ENCODE results near the gene FANCI.

FANCI gene

GRCh38 chr15:89328398-89329254 lies 84.8 kb downstream of the FANCI start:
- TF ChIP-seq, protein P1, sequence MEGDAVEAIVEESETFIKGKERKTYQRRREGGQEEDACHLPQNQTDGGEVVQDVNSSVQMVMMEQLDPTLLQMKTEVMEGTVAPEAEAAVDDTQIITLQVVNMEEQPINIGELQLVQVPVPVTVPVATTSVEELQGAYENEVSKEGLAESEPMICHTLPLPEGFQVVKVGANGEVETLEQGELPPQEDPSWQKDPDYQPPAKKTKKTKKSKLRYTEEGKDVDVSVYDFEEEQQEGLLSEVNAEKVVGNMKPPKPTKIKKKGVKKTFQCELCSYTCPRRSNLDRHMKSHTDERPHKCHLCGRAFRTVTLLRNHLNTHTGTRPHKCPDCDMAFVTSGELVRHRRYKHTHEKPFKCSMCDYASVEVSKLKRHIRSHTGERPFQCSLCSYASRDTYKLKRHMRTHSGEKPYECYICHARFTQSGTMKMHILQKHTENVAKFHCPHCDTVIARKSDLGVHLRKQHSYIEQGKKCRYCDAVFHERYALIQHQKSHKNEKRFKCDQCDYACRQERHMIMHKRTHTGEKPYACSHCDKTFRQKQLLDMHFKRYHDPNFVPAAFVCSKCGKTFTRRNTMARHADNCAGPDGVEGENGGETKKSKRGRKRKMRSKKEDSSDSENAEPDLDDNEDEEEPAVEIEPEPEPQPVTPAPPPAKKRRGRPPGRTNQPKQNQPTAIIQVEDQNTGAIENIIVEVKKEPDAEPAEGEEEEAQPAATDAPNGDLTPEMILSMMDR (IDR thresholded peaks at IDR 0.05; ENCODE audit: control insufficient read depth, extremely low read depth, insufficient read depth): no peak
- DNase-seq (ENCODE audit: low read depth): no peak
- no peak overlapping the region for H3K4me3 ChIP-seq (ENCODE audit: low read depth, low read length)

DNA sequence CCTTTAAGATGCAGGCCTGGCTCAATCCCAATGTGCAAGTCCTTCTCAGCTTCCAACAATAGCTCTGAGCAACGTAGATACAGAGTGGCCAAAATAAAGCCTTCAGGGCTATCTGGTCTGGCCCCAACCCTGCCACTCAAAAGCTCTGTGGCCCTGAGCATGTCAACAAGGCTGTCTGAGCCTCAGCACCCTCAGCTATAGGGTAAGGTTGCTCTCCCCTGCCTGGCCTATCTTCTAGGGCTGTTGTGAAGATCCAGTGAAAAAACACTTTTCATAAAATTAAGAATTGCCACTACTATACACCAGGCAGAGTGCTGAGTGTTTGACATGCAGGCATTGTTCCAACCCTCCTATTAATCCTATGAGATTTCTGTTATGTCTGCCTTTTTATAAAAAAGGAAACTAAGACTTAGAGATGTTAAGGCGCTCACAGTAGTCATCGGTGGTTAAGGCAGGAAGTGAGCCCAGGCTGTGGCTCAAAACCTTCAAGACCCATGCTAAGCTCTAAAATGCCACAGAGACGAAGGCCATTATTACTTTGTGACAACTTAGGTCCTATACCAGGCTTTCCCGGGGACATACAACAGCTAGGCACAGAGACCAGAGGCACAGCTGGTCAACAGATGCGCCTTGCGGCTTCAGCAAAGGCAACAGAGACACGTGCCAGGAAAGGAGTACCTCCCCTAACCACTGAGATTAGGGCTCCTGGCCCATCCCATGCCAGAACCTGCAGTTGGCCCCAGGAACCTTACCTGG lies 85.7 kb downstream of the FANCI start:
- no peak overlapping the region for H3K4me3 ChIP-seq (ENCODE audit: low read depth, low read length)

DNA sequence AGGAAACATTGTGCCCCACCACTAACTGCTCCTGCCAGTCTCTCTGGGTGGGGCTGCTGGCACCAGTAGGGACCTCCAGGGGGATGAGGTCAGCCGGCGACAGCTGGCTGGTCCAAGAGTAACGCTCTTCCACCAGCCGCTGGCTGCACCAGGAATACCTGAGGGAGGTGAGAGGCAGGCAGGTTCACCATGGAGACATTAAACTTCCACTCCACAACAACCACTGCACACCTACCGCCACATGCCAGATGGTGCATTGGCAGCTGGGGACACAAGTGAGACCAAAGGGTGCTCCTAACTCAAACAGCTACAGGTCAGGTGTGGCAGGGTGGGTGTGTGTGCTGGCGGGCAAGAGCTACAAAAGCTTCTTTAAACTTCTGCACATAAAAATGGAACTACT lies 86.3 kb downstream of the FANCI start:
- no peak overlapping the region for H3K4me3 ChIP-seq (ENCODE audit: low read depth, low read length)
- TF ChIP-seq, protein P1 (IDR thresholded peaks at IDR 0.05; ENCODE audit: control insufficient read depth, extremely low read depth, insufficient read depth): no peak
- DNase-seq (ENCODE audit: low read depth): no peak

More for the DNA sequence above, 85.7 kb downstream of the FANCI start:
- TF ChIP-seq, protein P1 (IDR thresholded peaks at IDR 0.05; ENCODE audit: control insufficient read depth, extremely low read depth, insufficient read depth): no peak
- DNase-seq (ENCODE audit: low read depth): no peak

DNA sequence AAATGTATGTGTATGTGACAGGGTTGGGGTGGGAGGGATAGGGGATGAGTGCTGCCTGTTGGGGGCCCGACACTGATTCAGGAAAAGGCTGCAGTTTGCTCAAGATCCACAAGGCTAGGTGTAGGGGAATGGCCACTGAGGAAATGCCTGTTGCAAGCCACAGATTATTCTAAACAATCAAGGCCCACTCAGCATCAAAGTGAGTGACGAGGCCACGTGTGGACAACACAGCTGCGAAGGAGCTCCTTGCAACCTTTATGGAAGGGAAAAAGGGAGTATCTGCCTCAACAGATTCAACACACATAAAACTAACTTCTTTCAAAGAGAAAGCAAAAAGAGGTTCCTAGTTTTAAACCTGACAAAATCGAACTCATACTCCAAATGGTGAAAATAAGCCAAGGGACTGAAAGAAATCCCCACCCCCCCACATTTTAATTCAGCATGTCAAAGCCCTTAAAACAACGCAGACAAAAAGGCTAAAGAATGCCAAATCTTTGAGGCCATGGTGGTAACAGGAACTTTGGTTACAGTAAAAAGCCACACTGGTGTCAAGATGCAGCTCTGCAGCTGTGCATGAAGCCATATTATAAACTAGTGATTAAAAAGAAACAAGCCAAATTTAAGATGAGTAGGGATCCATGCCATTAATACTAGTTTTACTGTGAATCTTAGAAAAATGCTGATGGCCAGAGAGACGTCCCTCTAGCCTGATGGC lies 87.3 kb downstream of the FANCI start:
- H3K4me3 ChIP-seq (ENCODE audit: low read depth, low read length): no peak overlapping the region
- TF ChIP-seq, protein P1 (IDR thresholded peaks at IDR 0.05; ENCODE audit: control insufficient read depth, extremely low read depth, insufficient read depth): no peak

DNA sequence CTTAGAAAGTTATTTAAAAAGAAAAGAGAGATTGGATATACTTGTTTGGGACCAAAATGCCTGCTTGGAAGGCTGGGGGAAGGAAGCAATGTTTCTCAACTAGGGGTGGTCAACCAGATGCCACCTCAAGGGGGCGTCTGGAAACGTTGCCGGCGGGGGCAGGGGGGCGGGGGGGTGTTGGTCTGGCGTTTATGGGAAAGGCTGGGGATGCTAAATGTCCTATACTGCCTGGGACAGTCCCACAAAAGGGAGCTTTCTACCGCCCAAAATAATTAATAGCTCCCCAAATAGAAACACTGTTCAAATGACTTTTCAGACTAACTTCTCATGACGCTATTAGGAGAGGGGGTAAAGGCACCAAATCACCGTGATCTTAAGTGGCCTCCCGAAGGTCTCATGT lies 88.7 kb downstream of the FANCI start:
- H3K4me3 ChIP-seq (ENCODE audit: low read depth, low read length): no peak overlapping the region
- no peak for DNase-seq (ENCODE audit: low read depth)
- TF ChIP-seq, protein P1 (IDR thresholded peaks at IDR 0.05; ENCODE audit: control insufficient read depth, extremely low read depth, insufficient read depth): 0 out of 2 replicates have a peak, but pooled peaks have one; percentile 20

More for the DNA sequence above, 87.3 kb downstream of the FANCI start:
- DNase-seq (ENCODE audit: low read depth): no peak

DNA sequence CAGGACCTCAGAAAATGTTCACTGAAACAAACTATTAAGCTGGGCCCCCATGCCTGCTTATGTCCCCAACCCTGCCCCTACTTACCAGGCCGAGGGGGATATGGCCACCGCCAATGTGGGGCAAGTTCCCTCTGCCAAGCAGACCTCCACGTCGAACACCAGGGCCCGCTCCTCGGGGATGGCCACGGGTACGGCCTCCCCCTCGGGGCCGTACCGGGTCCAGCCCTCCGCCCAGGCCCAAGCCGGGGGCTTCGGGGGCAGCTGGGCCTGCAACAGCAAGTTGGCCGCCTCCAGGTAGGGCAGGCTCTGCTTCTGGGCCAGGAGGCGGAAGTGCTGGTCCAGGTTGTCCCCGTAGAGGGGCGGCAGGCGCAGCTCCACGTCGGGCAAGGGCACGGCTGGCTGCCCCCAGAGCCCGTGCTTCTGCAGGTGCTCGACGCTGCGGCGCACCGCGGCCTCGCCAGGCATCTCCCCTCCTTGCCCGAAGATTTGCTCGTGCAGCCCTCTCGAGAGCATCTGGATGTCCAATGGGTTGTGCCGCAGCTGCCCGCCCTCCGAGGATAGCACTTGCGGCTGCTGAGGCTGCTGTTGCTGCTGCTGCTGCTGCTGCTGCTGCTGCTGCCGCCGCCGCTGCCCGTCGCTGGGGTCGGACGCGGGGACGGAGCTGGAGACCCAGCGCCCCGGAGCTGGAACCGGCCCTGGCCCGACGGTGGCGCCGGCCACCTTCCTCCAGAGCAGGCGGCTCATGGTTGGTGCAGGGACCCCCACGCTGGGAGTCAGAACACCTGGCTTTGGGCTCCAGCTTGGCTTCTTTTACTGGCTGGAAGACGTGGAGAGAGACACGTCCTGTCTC lies 89.5 kb downstream of the FANCI start:
- TF ChIP-seq, protein P1 (IDR thresholded peaks at IDR 0.05; ENCODE audit: control insufficient read depth, extremely low read depth, insufficient read depth): no peak

More for the DNA sequence above, 89.5 kb downstream of the FANCI start:
- DNase-seq (ENCODE audit: low read depth): no peak
- peak overlapping the region; percentile 82 for H3K4me3 ChIP-seq (ENCODE audit: low read depth, low read length)

Measured in LNCaP clone FGC (cell line).